NOMO-1 treated with dmso at 0.1 percent for 144 hours (cell line): ENCODE data around the gene PSMA2.
A peak's percentile ranks its signal among the peaks of the same experiment; 100 is the strongest.

ENCODE experiments used
- DNase-seq: peaks from one replicate; lab custom pipeline; 2025; ENCODE audit not compliant: unreplicated experiment; lab: John Stamatoyannopoulos, UW

The PSMA2 gene

GRCh38 chr7:42931834-42932651 is at the start of gene PSMA2, which contains the start of gene MRPL32:
Gene PSMA2 (minus strand): TSS chr7:42932174. CDS start chr7:42932158, 16 bp downstream.
Gene MRPL32 (plus strand): TSS chr7:42932376. CDS start chr7:42932387, 11 bp downstream.
- DNase-seq: peak; percentile 98

GRCh38 chr7:42981601-42982000 is 49.6 kb upstream of the PSMA2 start:
- no peak for DNase-seq

- no peak for DNase-seq
These were observed 48.5 kb upstream of the PSMA2 start for GRCh38 chr7:42980514-42980913.

GRCh38 chr7:42980084-42980483 is 48.1 kb upstream of the PSMA2 start:
- no peak for DNase-seq

GRCh38 chr7:42978496-42978895 is 46.5 kb upstream of the PSMA2 start:
- DNase-seq: no peak

- no peak for DNase-seq
These were observed 44.4 kb upstream of the PSMA2 start for GRCh38 chr7:42976371-42976770.

- DNase-seq: no peak
These were observed 40.9 kb upstream of the PSMA2 start for GRCh38 chr7:42972699-42973500.

- DNase-seq: no peak
These were observed 35.4 kb upstream of the PSMA2 start for GRCh38 chr7:42967391-42967790.

GRCh38 chr7:42964849-42965805 is 33.2 kb upstream of the PSMA2 start:
- no peak for DNase-seq

GRCh38 chr7:42964293-42964692 is 32.3 kb upstream of the PSMA2 start:
- DNase-seq: no peak

- DNase-seq: no peak
These were observed 29.2 kb upstream of the PSMA2 start for GRCh38 chr7:42961170-42961569.

GRCh38 chr7:42960762-42961161 is 28.8 kb upstream of the PSMA2 start:
- DNase-seq: no peak

- DNase-seq: no peak
These were observed 27.6 kb upstream of the PSMA2 start for GRCh38 chr7:42959549-42959948.

- DNase-seq: no peak
These were observed 24.1 kb upstream of the PSMA2 start for GRCh38 chr7:42956062-42956461.

GRCh38 chr7:42953994-42954393 is 22.0 kb upstream of the PSMA2 start:
- no peak for DNase-seq

GRCh38 chr7:42952328-42952727 is 20.4 kb upstream of the PSMA2 start:
- DNase-seq: no peak

GRCh38 chr7:42950417-42950816 is 18.4 kb upstream of the PSMA2 start:
- DNase-seq: no peak

- no peak for DNase-seq
These were observed 15.5 kb upstream of the PSMA2 start for GRCh38 chr7:42947521-42947920.

- no peak for DNase-seq
These were observed 14.6 kb upstream of the PSMA2 start for GRCh38 chr7:42946627-42946950.

GRCh38 chr7:42945821-42946626 is 14.1 kb upstream of the PSMA2 start:
- DNase-seq: no peak
